Measurements from ENCODE around the gene VPS13D. TPM values are rescaled to one million over a fixed set of nuclear protein-coding genes. Genes with fewer than 3 reads are reported as not detected.

Gene VPS13D
- total RNA-seq, 2 donors from 2014 or later: 48.1 to 65.2 TPM

DNA sequence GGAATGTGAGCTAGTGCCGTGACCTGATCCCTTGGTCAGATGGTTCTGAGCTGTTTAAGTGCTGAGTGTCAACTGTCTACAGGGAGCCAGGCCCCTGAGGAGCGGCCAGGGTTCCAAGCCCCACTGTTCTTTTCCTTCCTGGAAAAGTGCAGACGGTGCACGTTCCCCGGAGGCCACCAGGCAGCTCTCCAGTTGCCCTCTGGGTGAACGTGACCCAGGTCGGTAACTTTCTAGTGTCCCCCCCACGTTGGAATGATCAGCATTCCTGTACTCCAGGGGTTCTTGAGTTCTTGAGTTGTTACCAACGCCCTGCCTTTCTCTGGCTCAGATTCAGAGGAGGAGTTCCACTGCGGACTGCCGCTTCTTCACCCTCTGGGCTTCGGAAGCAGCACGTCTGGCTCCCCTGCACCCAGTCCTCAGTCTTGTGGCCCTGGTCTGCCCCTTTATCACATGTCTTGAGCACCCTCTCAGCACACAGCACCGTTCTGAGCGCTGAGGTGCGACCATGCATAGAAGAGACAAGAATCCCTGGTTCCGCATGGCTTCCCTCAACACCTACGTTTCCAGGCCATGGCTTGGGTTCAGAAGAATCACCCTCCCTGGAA, 256.7 kb downstream of the VPS13D start:
- H3K27ac ChIP-seq: peak overlapping the region; percentile 0 to 9
- no peak for DNase-seq (ENCODE audit: low spot score)
- no peaks in the 10 kb centered on the region for H3K27me3 ChIP-seq
- no peak overlapping the region for H3K4me3 ChIP-seq
- H3K4me1 ChIP-seq: peaks cover 0 to 20% of the 10 kb centered on the region in 2 donors
- H3K9me3 ChIP-seq: no peaks in the 10 kb centered on the region
- H3K36me3 ChIP-seq: no peaks in the 10 kb centered on the region
- TF ChIP-seq CTCF (IDR thresholded peaks at IDR 0.05): no peak

DNA sequence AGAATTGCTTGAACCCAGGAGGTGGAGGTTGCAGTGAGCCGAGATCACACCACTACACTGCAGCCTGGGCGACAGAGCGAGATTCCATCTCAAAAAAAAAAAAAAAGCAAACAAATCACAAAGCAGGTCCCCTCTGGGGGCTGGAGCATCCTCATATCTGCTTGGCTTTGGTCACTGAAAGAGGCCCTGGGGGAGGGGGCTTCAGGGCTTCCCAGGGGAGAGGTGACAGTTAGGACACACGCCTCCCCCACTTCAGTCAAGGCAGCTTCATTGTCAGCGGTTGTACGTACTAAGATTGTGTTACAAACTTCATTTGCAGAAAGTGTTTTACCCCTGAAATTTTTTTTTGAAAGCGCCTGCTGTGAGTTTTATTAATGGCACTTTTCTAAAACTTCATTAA, 257.7 kb downstream of the VPS13D start:
- Histone ChIP-seq H3K27ac (no peak overlapping the region), H3K27me3 (no peaks in the 10 kb centered on the region), H3K4me1 (peaks cover 0 to 20% of the 10 kb centered on the region in 2 donors), H3K4me3 (no peak overlapping the region), H3K36me3 (no peaks in the 10 kb centered on the region), H3K9me3 (no peaks in the 10 kb centered on the region)
- DNase-seq (ENCODE audit: low spot score): no peak
- TF ChIP-seq CTCF (IDR thresholded peaks at IDR 0.05): no peak

GRCh38 chr1:12488666-12489354, 259.0 kb downstream of the VPS13D start:
- Histone ChIP-seq H3K27me3 (no peaks in the 10 kb centered on the region), H3K4me3 (no peak overlapping the region), H3K4me1 (peaks cover 0 to 20% of the 10 kb centered on the region in 2 donors), H3K27ac (no peak overlapping the region), H3K36me3 (no peaks in the 10 kb centered on the region), H3K9me3 (no peaks in the 10 kb centered on the region)
- no peak for TF ChIP-seq CTCF (IDR thresholded peaks at IDR 0.05)
- no peak for DNase-seq (ENCODE audit: low spot score)

GRCh38 chr1:12490532-12491142, 260.8 kb downstream of the VPS13D start:
- no peaks in the 10 kb centered on the region for H3K9me3 ChIP-seq
- H3K4me3 ChIP-seq: no peak overlapping the region
- H3K27ac ChIP-seq: no peak overlapping the region
- no peak for DNase-seq (ENCODE audit: low spot score)
- H3K36me3 ChIP-seq: no peaks in the 10 kb centered on the region
- peaks cover 0 to 27% of the 10 kb centered on the region in 2 donors for H3K4me1 ChIP-seq
- no peak for TF ChIP-seq CTCF (IDR thresholded peaks at IDR 0.05)
- H3K27me3 ChIP-seq: no peaks in the 10 kb centered on the region

DNA sequence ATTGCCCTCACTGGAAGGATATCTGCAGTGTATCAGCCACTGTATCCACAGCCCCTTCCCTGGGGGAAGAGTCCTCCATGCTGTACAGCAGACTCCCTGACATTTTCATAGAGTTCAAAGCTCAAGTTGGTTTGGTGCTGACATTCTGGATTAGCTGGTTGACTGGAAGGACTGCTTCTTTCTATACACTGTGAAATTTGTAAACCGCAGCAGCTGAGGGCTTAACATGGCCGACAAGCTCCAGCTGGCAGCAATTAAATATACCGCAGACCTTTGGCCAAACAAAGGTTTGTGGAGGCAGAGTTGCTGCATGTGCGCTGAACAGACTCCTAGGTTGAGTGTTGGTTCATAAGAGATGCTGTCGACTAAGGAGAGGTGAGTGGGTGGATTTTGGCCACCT, 261.8 kb downstream of the VPS13D start:
- no peak overlapping the region for H3K4me3 ChIP-seq
- H3K36me3 ChIP-seq: no peaks in the 10 kb centered on the region
- H3K4me1 ChIP-seq: peaks cover 0 to 27% of the 10 kb centered on the region in 2 donors
- no peak for DNase-seq (ENCODE audit: low spot score)
- H3K27ac ChIP-seq: no peak overlapping the region
- H3K27me3 ChIP-seq: no peaks in the 10 kb centered on the region
- H3K9me3 ChIP-seq: no peaks in the 10 kb centered on the region
- TF ChIP-seq CTCF (IDR thresholded peaks at IDR 0.05): no peak

Measured in right atrium auricular region (tissue), 2 donors.